Measurements from ENCODE around the gene EPN2. TPM values are rescaled to one million over a fixed set of nuclear protein-coding genes. Genes with fewer than 3 reads are reported as not detected.

EPN2 gene
- total and polyA plus RNA-seq, 4 donors, result 5.6 to 23.8 (median 12.2) TPM

- H3K4me3 ChIP-seq (ENCODE audit: low read depth in 1 of 3, low read length in 3 of 3), result no peak overlapping the region
- H3K36me3 ChIP-seq (ENCODE audit: control insufficient read depth in 4 of 4, insufficient read depth in 3 of 4, low read depth in 1 of 4, low read length in 3 of 4), result peaks cover 2 to 15% (median 7%) of the 10 kb centered on the region in 4 donors
- H3K4me1 ChIP-seq (ENCODE audit: control insufficient read depth in 4 of 4, insufficient read depth in 4 of 4, low read length in 3 of 4), result peaks cover 0 to 29% (median 17%) of the 10 kb centered on the region in 4 donors
Measured at GRCh38 chr17:19315104-19315503, 77.9 kb downstream of the EPN2 start.

GRCh38 chr17:19316761-19317358 is 79.7 kb downstream of the EPN2 start:
- H3K4me1 ChIP-seq (ENCODE audit: control insufficient read depth in 4 of 4, insufficient read depth in 4 of 4, low read length in 3 of 4), result peaks cover 0 to 29% (median 17%) of the 10 kb centered on the region in 4 donors
- WGBS, result 70% methylated on average over 3 of the region's 3 CpGs
- peaks cover 2 to 15% (median 7%) of the 10 kb centered on the region in 4 donors for H3K36me3 ChIP-seq (ENCODE audit: control insufficient read depth in 4 of 4, insufficient read depth in 3 of 4, low read depth in 1 of 4, low read length in 3 of 4)
- H3K27ac ChIP-seq (ENCODE audit: low read depth in 1 of 2, low read length in 2 of 2), result peak overlapping the region; percentile 2 to 25
- no peak overlapping the region for H3K4me3 ChIP-seq (ENCODE audit: low read depth in 1 of 3, low read length in 3 of 3)
- no peaks in the 10 kb centered on the region for H3K27me3 ChIP-seq (ENCODE audit: control insufficient read depth in 4 of 4, insufficient read depth in 4 of 4, low read length in 3 of 4)
- no peak overlapping the region for H3K9ac ChIP-seq (ENCODE audit: low read depth in 1 of 2, low read length in 2 of 2)
- DNase-seq (ENCODE audit: low spot score), result no peak
- TF ChIP-seq HNF4G (IDR thresholded peaks at IDR 0.05) (no peak), NR2F2 (IDR thresholded peaks at IDR 0.05) (no peak), GABPA (IDR thresholded peaks at IDR 0.05 in 1 of 2, conservative IDR thresholded peaks at IDR 0.05 in 1 of 2) (no peak), JUND (IDR thresholded peaks at IDR 0.05) (no peak), REST (IDR thresholded peaks at IDR 0.05) (no peak), TAF1 (conservative IDR thresholded peaks at IDR 0.05) (no peak), EGR1 (IDR thresholded peaks at IDR 0.05; ENCODE audit: low read depth in 2 of 2) (no peak)
- H3K9me3 ChIP-seq (ENCODE audit: control insufficient read depth in 4 of 4, low read length in 3 of 4), result no peaks in the 10 kb centered on the region

More at GRCh38 chr17:19315104-19315503, 77.9 kb downstream of the EPN2 start:
- WGBS, result 54% methylated on average over 4 of the region's 4 CpGs
- Histone ChIP-seq H3K27ac (ENCODE audit: low read depth in 1 of 2, low read length in 2 of 2) (no peak overlapping the region), H3K9me3 (ENCODE audit: control insufficient read depth in 4 of 4, low read length in 3 of 4) (no peaks in the 10 kb centered on the region), H3K9ac (ENCODE audit: low read depth in 1 of 2, low read length in 2 of 2) (no peak overlapping the region), H3K27me3 (ENCODE audit: control insufficient read depth in 4 of 4, insufficient read depth in 4 of 4, low read length in 3 of 4) (no peaks in the 10 kb centered on the region)
- TF ChIP-seq YY1 (IDR thresholded peaks at IDR 0.05) (no peak), HNF4A (conservative IDR thresholded peaks at IDR 0.05) (peak in 1 of 2 donors; percentile 20)
- DNase-seq (ENCODE audit: low spot score), result no peak

GRCh38 chr17:19317359-19318095 is 80.4 kb downstream of the EPN2 start:
- Histone ChIP-seq H3K4me3 (ENCODE audit: low read depth in 1 of 3, low read length in 3 of 3) (peak overlapping the region in 1 of 3 donors; percentile 20), H3K9ac (ENCODE audit: low read depth in 1 of 2, low read length in 2 of 2) (peak overlapping the region in 1 of 2 donors; percentile 4), H3K27me3 (ENCODE audit: control insufficient read depth in 4 of 4, insufficient read depth in 4 of 4, low read length in 3 of 4) (no peaks in the 10 kb centered on the region), H3K36me3 (ENCODE audit: control insufficient read depth in 4 of 4, insufficient read depth in 3 of 4, low read depth in 1 of 4, low read length in 3 of 4) (peaks cover 0 to 8% (median 4%) of the 10 kb centered on the region in 4 donors), H3K4me1 (ENCODE audit: control insufficient read depth in 4 of 4, insufficient read depth in 4 of 4, low read length in 3 of 4) (peaks cover 0 to 29% (median 17%) of the 10 kb centered on the region in 4 donors), H3K27ac (ENCODE audit: low read depth in 1 of 2, low read length in 2 of 2) (peak overlapping the region; percentile 12 to 32), H3K9me3 (ENCODE audit: control insufficient read depth in 4 of 4, low read length in 3 of 4) (no peaks in the 10 kb centered on the region)
- DNase-seq (ENCODE audit: low spot score), result peak; percentile 77
- 23% methylated on average over 19 of the region's 19 CpGs for WGBS
- TF ChIP-seq FOXA2 (IDR thresholded peaks at IDR 0.05), result no peak
- peak in 1 of 2 donors; percentile 35 for TF ChIP-seq JUND (IDR thresholded peaks at IDR 0.05)
- TF ChIP-seq HNF4G (IDR thresholded peaks at IDR 0.05), result peak; percentile 15
- peak; percentile 73 for TF ChIP-seq SP1 (IDR thresholded peaks at IDR 0.05)
- TF ChIP-seq GABPA (IDR thresholded peaks at IDR 0.05 in 1 of 2, conservative IDR thresholded peaks at IDR 0.05 in 1 of 2), result peak in 1 of 2 donors; percentile 38
- TF ChIP-seq EGR1 (IDR thresholded peaks at IDR 0.05; ENCODE audit: low read depth in 2 of 2), result peak in 1 of 2 donors; percentile 56
- peak; percentile 62 for TF ChIP-seq REST (IDR thresholded peaks at IDR 0.05)
- TF ChIP-seq NR2F2 (IDR thresholded peaks at IDR 0.05), result peak; percentile 73
- TF ChIP-seq FOXA1 (IDR thresholded peaks at IDR 0.05), result peak; percentile 39
- TF ChIP-seq CTCF (IDR thresholded peaks at IDR 0.05; ENCODE audit: low read depth, low read length, missing input control), result peak; percentile 64
- TF ChIP-seq YY1 (IDR thresholded peaks at IDR 0.05), result no peak
- peak; percentile 79 to 85 for TF ChIP-seq RXRA (IDR thresholded peaks at IDR 0.05)

All from liver (tissue), 9 donors.